Hair follicular keratinocyte (primary cell): ENCODE measurements around the gene RHOBTB3. TPM values are rescaled to one million over a fixed set of nuclear protein-coding genes. Genes with fewer than 3 reads are reported as not detected.

Source experiments
- total RNA-seq: library from RNA; depleted of rRNA; stranded (reverse); fragments of >200 nt; gene quantifications from 2 replicates; pipeline ENCODE4 v1.2.3, GENCODE V29; 2015

The RHOBTB3 gene
- 0.39 and 2.2 TPM in 2 replicates for total RNA-seq

GRCh38 chr5:95730730-95731570 lies at the start of gene RHOBTB3:
RHOBTB3 (plus strand) TSS chr5:95731336; CDS start chr5:95731683, 347 bp downstream.

GRCh38 chr5:95682891-95683290 lies 48.2 kb upstream of the RHOBTB3 start, which contains the start of gene SPATA9:
SPATA9 (minus strand) TSS chr5:95682991; CDS start chr5:95682854, 137 bp downstream.

GRCh38 chr5:95822542-95823181 lies 91.5 kb downstream of the RHOBTB3 start, which contains the start of gene GLRX:
GLRX (minus strand) TSS chr5:95822726; CDS start chr5:95822662, 64 bp downstream.

Other genes starting within 250 kb of the RHOBTB3 start
- 39.0 and 46.8 TPM in 2 replicates for gene SKIC3, start 176.4 kb upstream of the RHOBTB3 start, total RNA-seq
- gene ARSK, start 176.2 kb upstream of the RHOBTB3 start, total RNA-seq, result 4.7 and 6.2 TPM in 2 replicates
- 0.47 TPM in 1 of 2 replicates, not detected in the other for gene GPR150, start 111.2 kb upstream of the RHOBTB3 start, total RNA-seq
- 1.7 and 2.4 TPM in 2 replicates for gene RFESD, start 84.6 kb upstream of the RHOBTB3 start, total RNA-seq
- gene SPATA9, start 48.3 kb upstream of the RHOBTB3 start, total RNA-seq, result not detected in 2 replicates
- 6.2 and 7.9 TPM in 2 replicates for gene GLRX, start 91.4 kb downstream of the RHOBTB3 start, total RNA-seq
- gene ELL2, start 230.5 kb downstream of the RHOBTB3 start, total RNA-seq, result 78.2 and 119 TPM in 2 replicates